ENCODE results near the gene PLCB4. TPM values are rescaled to one million over a fixed set of nuclear protein-coding genes. Genes with fewer than 3 reads are reported as not detected.

The PLCB4 gene
- total RNA-seq, 1 experiment from 2014 or later: 14.9 TPM

DNA sequence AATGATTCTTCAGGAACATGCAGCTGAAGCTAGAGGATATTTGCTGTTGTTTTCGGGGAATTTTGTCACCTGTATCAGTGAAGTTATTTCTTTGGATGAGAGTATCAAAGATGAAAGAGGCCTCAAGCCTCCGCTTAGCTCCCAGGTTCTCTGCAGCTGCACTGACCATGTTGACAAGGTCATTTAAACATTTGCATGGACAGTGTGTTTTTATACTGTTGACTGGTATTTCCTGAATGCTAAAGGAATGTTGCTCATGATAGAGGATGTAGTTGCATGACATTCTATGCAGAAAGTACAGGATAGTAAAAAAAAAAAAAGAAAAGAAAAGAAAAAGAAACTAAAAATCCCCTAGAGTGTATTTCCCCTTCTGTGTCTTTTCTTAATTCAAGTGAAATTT lies 279.9 kb downstream of the PLCB4 start:
- no peaks in the 10 kb centered on the region for H3K4me1 ChIP-seq (replicated peaks; ENCODE audit: insufficient read depth)
- H3K9me3 ChIP-seq (ENCODE audit: insufficient read depth, low read depth): no peaks in the 10 kb centered on the region
- no peaks in the 10 kb centered on the region for H3K79me2 ChIP-seq (ENCODE audit: low read depth)
- H2AFZ ChIP-seq: no peak overlapping the region
- H3K9me2 ChIP-seq (ENCODE audit: insufficient read depth): no peaks in the 10 kb centered on the region
- intact Hi-C loops (cut with micrococcal nuclease; ENCODE audit: unreplicated experiment): no loop called here
- no peak overlapping the region for H3K4me3 ChIP-seq
- H3K27ac ChIP-seq: no peak overlapping the region
- H3K4me2 ChIP-seq: no peak overlapping the region
- ChIA-PET CTCF (no interaction called here), POLR2A (ENCODE audit: unreplicated experiment) (no interaction called here)
- no peak for TF ChIP-seq EZH2 (IDR thresholded peaks at IDR 0.05; ENCODE audit: low read depth)
- TF ChIP-seq, protein P1, sequence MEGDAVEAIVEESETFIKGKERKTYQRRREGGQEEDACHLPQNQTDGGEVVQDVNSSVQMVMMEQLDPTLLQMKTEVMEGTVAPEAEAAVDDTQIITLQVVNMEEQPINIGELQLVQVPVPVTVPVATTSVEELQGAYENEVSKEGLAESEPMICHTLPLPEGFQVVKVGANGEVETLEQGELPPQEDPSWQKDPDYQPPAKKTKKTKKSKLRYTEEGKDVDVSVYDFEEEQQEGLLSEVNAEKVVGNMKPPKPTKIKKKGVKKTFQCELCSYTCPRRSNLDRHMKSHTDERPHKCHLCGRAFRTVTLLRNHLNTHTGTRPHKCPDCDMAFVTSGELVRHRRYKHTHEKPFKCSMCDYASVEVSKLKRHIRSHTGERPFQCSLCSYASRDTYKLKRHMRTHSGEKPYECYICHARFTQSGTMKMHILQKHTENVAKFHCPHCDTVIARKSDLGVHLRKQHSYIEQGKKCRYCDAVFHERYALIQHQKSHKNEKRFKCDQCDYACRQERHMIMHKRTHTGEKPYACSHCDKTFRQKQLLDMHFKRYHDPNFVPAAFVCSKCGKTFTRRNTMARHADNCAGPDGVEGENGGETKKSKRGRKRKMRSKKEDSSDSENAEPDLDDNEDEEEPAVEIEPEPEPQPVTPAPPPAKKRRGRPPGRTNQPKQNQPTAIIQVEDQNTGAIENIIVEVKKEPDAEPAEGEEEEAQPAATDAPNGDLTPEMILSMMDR (conservative IDR thresholded peaks at IDR 0.05): no peak
- H3K36me3 ChIP-seq (ENCODE audit: low read depth): no peaks in the 10 kb centered on the region
- no peak for DNase-seq
- H3K27me3 ChIP-seq (ENCODE audit: insufficient read depth, low read depth): no peaks in the 10 kb centered on the region
- H4K20me1 ChIP-seq (ENCODE audit: insufficient read depth): no peaks in the 10 kb centered on the region
- BruUV-seq (replicated peaks): no TSS peak
- H3F3A ChIP-seq (ENCODE audit: insufficient read depth, low read depth): no peaks in the 10 kb centered on the region

DNA sequence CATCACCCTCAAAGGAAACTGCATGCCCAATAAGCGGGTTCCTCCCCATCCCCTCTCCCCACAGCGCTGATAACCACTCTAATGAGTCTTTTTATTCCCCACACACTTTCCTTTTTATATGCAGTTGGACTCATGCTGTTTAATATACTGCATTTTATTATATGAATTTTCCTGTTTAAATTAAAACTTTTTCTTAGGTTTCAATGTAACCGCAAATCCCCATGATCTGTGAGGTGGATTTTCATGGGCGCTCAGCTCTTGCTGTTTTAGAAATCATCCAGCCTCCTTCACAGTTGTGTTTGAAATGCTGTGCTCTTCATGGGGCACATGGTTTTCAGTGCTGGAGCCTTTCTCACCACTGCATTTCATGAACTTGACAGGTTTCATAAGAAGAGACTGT lies 280.4 kb downstream of the PLCB4 start:
- BruUV-seq (replicated peaks): no TSS peak
- Histone ChIP-seq H3K9me3 (ENCODE audit: insufficient read depth, low read depth) (no peaks in the 10 kb centered on the region), H3K4me3 (no peak overlapping the region), H3K27ac (no peak overlapping the region), H3F3A (ENCODE audit: insufficient read depth, low read depth) (no peaks in the 10 kb centered on the region), H3K4me2 (no peak overlapping the region), H2AFZ (no peak overlapping the region), H4K20me1 (ENCODE audit: insufficient read depth) (no peaks in the 10 kb centered on the region), H3K27me3 (ENCODE audit: insufficient read depth, low read depth) (no peaks in the 10 kb centered on the region), H3K36me3 (ENCODE audit: low read depth) (no peaks in the 10 kb centered on the region), H3K9me2 (ENCODE audit: insufficient read depth) (no peaks in the 10 kb centered on the region), H3K79me2 (ENCODE audit: low read depth) (no peaks in the 10 kb centered on the region), H3K4me1 (replicated peaks; ENCODE audit: insufficient read depth) (no peaks in the 10 kb centered on the region)
- ChIA-PET POLR2A (ENCODE audit: unreplicated experiment) (no interaction called here), CTCF (no interaction called here)
- no peak for TF ChIP-seq EZH2 (IDR thresholded peaks at IDR 0.05; ENCODE audit: low read depth)
- TF ChIP-seq, protein P1 (conservative IDR thresholded peaks at IDR 0.05): no peak
- intact Hi-C loops (cut with micrococcal nuclease; ENCODE audit: unreplicated experiment): no loop called here
- DNase-seq: no peak

DNA sequence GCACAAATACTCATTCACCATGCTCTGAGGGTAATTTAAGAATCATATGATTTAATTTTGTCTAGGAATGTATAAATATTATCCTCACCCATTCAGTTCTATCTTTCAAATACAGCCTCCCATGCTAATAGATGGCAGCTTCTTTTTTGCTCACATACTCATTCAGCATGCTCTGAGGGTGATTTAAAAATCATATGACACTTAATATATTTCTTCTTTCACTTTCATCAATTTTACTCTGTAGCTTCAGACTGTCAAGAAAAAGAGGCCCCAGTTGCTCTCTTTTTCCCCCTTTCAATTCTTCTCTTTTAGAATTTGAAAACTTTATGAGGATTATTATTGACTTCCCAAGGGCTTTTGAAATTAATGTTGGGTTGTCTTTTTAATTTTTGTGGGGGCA lies 283.9 kb downstream of the PLCB4 start:
- no peaks in the 10 kb centered on the region for H4K20me1 ChIP-seq (ENCODE audit: insufficient read depth)
- H3K9me2 ChIP-seq (ENCODE audit: insufficient read depth): no peaks in the 10 kb centered on the region
- intact Hi-C loops (cut with micrococcal nuclease; ENCODE audit: unreplicated experiment): no loop called here
- no peak overlapping the region for H3K4me3 ChIP-seq
- no peak for DNase-seq
- no peaks in the 10 kb centered on the region for H3K4me1 ChIP-seq (replicated peaks; ENCODE audit: insufficient read depth)
- no peaks in the 10 kb centered on the region for H3F3A ChIP-seq (ENCODE audit: insufficient read depth, low read depth)
- TF ChIP-seq, protein P1 (conservative IDR thresholded peaks at IDR 0.05): no peak
- BruUV-seq (replicated peaks): no TSS peak
- no peak overlapping the region for H3K4me2 ChIP-seq
- no peaks in the 10 kb centered on the region for H3K27me3 ChIP-seq (ENCODE audit: insufficient read depth, low read depth)
- no peak overlapping the region for H2AFZ ChIP-seq
- POLR2A ChIA-PET (ENCODE audit: unreplicated experiment): no interaction called here
- CTCF ChIA-PET: no interaction called here
- no peaks in the 10 kb centered on the region for H3K79me2 ChIP-seq (ENCODE audit: low read depth)
- no peak overlapping the region for H3K27ac ChIP-seq
- no peaks in the 10 kb centered on the region for H3K36me3 ChIP-seq (ENCODE audit: low read depth)
- H3K9me3 ChIP-seq (ENCODE audit: insufficient read depth, low read depth): no peaks in the 10 kb centered on the region

Data from PC-9 (cell line).